ENCODE results near the gene SELENON. TPM values are rescaled to one million over a fixed set of nuclear protein-coding genes. Genes with fewer than 3 reads are reported as not detected.

The SELENON gene
- total RNA-seq, 1 donor, result 23.7 TPM

DNA sequence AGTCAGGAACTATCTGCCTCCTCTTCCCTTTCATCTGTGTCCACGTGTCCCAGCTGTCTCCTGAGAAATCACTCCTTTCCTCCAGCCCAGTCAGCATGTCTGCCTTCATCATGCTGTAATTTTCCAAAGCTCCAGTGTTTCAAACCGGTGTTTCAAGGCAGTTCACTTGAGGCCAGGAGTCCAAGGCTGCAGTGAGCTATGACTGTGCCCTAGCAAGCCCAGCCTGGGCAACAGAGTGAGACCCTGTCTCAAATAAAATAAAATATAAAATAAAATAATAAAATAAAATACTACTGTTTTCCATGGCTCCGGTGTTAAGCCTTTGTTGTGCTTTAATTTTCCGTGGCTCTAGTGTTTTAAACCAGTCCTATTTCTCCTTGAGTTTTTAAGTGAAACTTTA lies 7.9 kb upstream of the SELENON start:
- DNase-seq (ENCODE audit: low read depth), result no peak
- TF ChIP-seq, protein P1, sequence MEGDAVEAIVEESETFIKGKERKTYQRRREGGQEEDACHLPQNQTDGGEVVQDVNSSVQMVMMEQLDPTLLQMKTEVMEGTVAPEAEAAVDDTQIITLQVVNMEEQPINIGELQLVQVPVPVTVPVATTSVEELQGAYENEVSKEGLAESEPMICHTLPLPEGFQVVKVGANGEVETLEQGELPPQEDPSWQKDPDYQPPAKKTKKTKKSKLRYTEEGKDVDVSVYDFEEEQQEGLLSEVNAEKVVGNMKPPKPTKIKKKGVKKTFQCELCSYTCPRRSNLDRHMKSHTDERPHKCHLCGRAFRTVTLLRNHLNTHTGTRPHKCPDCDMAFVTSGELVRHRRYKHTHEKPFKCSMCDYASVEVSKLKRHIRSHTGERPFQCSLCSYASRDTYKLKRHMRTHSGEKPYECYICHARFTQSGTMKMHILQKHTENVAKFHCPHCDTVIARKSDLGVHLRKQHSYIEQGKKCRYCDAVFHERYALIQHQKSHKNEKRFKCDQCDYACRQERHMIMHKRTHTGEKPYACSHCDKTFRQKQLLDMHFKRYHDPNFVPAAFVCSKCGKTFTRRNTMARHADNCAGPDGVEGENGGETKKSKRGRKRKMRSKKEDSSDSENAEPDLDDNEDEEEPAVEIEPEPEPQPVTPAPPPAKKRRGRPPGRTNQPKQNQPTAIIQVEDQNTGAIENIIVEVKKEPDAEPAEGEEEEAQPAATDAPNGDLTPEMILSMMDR (IDR thresholded peaks at IDR 0.05; ENCODE audit: insufficient read depth, low read depth, low read length), result no peak
- H3K4me3 ChIP-seq (ENCODE audit: low read depth, low read length), result no peak overlapping the region

DNA sequence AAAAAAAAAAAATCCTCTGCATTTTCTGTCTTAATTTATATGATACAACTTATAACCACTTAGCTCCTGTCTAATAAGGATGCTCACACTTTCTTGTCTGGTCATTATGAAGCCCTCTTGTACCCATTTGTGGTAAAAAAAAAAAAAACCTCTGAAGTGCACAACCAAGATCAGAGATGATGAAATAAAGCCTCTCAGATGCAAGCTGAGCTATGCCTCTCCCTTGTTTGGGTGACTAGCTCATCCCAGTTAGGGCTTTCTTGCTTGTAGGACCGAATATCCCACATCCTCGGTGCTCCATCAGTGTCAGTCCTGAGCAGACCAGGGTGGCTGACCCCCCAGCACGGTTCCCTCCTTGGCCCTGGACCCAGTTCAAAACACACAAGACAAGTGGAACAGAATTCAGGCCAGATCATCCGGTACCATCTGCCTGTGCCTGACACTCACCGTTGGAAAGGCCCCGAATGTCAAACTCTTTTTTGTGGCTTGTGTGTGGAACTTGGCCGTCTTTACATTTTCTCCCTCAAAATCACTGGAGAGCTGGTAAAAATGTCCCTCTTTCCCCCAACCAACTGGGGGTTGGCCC lies 6.3 kb upstream of the SELENON start:
- DNase-seq (ENCODE audit: low read depth), result no peak
- TF ChIP-seq, protein P1 (IDR thresholded peaks at IDR 0.05; ENCODE audit: insufficient read depth, low read depth, low read length), result no peak
- no peak overlapping the region for H3K4me3 ChIP-seq (ENCODE audit: low read depth, low read length)

DNA sequence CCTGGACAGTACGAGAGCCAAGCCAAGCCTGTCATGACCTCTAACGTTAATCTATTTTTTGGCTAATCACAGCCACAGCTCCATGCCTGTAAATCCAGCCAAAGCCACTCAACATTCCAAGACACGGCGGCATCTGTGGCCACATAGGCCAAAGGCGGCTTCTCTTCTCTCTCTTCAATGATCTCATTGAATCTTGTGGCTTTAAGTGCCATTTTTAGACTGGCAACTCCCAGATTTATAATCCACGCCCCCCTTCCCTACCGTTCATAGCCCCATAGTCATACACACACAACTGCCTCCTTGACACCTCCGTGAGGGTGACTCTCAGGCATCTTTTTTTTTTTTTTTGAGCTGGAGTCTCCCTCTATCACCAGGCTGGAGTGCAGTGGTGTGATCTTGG lies 5.7 kb upstream of the SELENON start:
- no peak for DNase-seq (ENCODE audit: low read depth)
- TF ChIP-seq, protein P1 (IDR thresholded peaks at IDR 0.05; ENCODE audit: insufficient read depth, low read depth, low read length), result no peak

DNA sequence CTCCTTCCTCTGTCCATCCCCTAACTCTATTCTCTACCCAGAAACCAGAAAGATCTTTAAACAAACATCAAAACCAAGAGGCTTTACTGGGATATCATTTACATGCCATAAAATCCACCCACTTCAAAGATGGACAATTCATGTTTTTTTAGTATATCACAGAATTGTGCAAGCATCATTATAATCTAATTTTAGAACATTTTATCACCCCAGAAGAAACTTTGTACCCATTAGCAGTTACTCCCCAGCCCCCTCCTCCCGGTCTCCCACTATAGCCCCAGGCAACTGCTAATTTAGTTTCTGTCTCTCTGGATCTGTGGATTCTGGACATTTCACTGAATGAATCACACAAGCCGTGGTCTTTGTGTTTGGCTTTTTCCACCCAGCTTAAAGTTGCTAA lies 4.8 kb upstream of the SELENON start:
- DNase-seq (ENCODE audit: low read depth), result no peak
- no peak overlapping the region for H3K4me3 ChIP-seq (ENCODE audit: low read depth, low read length)
- TF ChIP-seq, protein P1 (IDR thresholded peaks at IDR 0.05; ENCODE audit: insufficient read depth, low read depth, low read length), result no peak

More for the DNA sequence above, 5.7 kb upstream of the SELENON start:
- H3K4me3 ChIP-seq (ENCODE audit: low read depth, low read length), result no peak overlapping the region

DNA sequence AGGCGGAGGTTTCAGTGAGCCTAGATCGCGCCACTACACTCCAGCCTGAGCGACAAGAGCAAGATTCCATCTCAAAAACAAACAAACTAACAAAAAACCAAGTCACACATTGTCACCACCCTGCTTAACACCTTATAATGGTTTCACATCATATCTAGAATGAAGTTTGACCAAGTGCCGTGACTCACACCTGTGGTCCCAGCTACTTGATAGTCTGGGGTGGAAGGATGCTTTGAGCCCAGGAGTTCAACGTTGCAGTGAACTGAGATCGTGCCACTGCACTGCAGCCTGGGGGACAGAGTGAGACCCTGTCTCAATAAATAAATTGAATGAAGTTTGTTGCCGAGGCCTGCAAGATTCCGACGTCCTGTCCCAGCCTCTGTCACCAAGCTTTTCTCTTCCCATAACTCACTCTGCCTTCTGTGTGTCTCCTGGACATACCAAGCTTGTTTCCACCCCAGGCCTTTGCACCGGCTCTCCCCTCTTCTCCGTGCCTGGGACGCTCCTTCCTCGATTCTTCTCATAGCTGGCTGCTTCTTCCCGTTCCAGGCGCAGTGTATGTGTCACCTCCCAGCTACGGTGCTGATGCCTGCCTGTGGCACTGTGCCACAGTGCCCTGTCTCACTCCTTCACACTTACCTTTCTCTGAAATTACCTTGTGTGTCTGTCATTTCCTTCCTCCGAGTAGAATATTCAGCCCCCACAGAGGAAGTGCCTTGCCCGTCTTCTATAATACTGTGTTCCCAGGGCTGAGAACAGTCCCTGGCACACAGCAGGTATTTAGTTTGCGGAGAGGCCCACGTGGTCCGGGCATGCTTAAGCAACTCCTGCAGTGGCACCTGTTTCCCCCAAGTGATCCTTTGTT lies 3.8 kb upstream of the SELENON start:
- no peak overlapping the region for H3K4me3 ChIP-seq (ENCODE audit: low read depth, low read length)
- no peak for DNase-seq (ENCODE audit: low read depth)
- TF ChIP-seq, protein P1 (IDR thresholded peaks at IDR 0.05; ENCODE audit: insufficient read depth, low read depth, low read length), result no peak

DNA sequence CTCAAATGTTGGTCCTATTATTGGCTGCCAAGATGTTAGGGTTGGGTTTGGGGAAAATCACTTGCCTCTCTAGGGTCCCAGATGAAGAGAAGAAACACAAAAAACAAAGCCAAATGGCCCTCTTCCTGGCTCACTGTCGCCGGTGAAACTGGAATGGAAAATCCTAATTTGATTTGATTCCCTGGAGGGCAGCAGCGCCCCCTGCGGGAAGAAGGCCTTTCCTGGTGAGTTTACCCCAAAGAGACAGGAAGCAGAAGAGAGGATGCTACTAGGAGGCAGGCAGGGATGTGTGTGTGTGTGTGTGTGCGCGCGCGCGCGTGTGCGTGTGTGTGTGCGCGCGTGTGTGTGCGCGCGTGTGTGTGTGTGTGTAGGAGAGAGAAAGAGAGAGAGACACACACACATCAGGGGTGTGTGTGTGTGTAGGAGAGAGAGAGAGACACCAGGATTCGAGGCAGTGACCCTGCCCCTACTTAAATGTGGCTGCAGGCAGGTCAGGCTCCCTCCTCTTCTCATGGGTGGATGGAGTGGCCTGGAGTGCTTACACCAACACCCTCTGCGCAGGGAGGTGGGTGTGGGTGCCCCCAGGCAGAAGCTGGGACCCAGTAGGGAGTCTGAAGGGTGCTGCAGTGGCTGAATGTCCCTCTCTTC lies 3.1 kb upstream of the SELENON start:
- TF ChIP-seq, protein P1 (IDR thresholded peaks at IDR 0.05; ENCODE audit: insufficient read depth, low read depth, low read length), result peak; percentile 76
- no peak overlapping the region for H3K4me3 ChIP-seq (ENCODE audit: low read depth, low read length)
- peak; percentile 76 for DNase-seq (ENCODE audit: low read depth)

Measured in fibroblast of villous mesenchyme (primary cell).